GM19025 (cell line): ENCODE data around the gene TEDC2.

Experiments used
- ATAC-seq: cut with Tn5 transposase; IDR thresholded peaks from one replicate; pipeline ENCODE4 v1.9.1; 2021; ENCODE audit warnings: mild to moderate bottlenecking, low read depth, moderate library complexity; ENCODE audit not compliant: unreplicated experiment

The TEDC2 gene

GRCh38 chr16:2508722-2509400 lies 49.0 kb downstream of the TEDC2 start:
- ATAC-seq, result no peak

- no peak for ATAC-seq
Measured at GRCh38 chr16:2511128-2511800, 51.4 kb downstream of the TEDC2 start.

GRCh38 chr16:2511996-2512734 lies 52.3 kb downstream of the TEDC2 start:
- no peak for ATAC-seq

GRCh38 chr16:2512735-2513404 lies 53.0 kb downstream of the TEDC2 start:
- no peak for ATAC-seq

- ATAC-seq, result peak; percentile 72
Measured at GRCh38 chr16:2513405-2514332, 53.8 kb downstream of the TEDC2 start, which contains the start of gene ATP6V0C. TSS of gene ATP6V0C (plus strand) at chr16:2513952. CDS start at chr16:2514104, 152 bp downstream.
